Cardiac fibroblast (primary cell): ENCODE results near the gene ZNF316.
"Not testable (repeated sequence)": the region's sequence is repeated elsewhere in the genome, so short reads cannot be mapped to it uniquely, and the experiment has no call there.

Experiments used
- DNase-seq, 2 donors: peaks; one replicate each; pipeline versions ENCODE4 v3.0.0 to v3.0.0-alpha.2; 2010; ENCODE audit warnings: low read depth in 2 of 2
- H3K4me3 ChIP-seq, 2 donors: replicated peaks in 1 of 2; 1 replicate in 1 of 2; 2 replicates in 1 of 2; pipeline ENCODE4 v1.5.1; 2011; ENCODE audit warnings: low read depth in 2 of 2, low read length in 2 of 2, mild to moderate bottlenecking in 2 of 2, moderate library complexity in 1 of 2
- CTCF ChIP-seq: IDR thresholded peaks from one replicate; pipeline ENCODE4 v1.5.1; 2011; ENCODE audit warnings: low read depth, mild to moderate bottlenecking, low read length, inconsistent platforms

Gene ZNF316

GRCh38 chr7:6631605-6632004 lies 5.5 kb upstream of the ZNF316 start:
- no peak for DNase-seq
- no peak for TF ChIP-seq CTCF
- H3K4me3 ChIP-seq = no peak overlapping the region

- no peak overlapping the region for H3K4me3 ChIP-seq
- DNase-seq = no peak
- no peak for TF ChIP-seq CTCF
These were observed 3.1 kb upstream of the ZNF316 start for GRCh38 chr7:6634021-6634420.

DNA sequence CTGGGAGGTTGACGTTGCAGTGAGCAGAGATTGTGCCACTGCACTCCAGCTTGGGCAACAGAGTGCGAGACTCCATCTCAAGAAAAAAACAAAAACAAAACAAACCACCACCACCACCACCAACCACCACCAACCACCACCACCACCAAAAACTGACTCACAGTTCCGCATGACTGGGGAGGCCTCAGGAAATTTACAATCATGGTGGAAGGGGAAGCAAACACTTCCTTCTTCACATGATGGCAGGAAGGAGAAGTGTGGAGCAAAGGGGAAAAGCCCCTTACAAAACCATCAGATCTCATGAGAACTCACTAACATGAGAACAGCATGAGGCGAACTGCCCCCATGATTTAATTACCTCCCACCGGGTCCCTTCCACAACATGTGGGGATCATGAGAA lies 2.1 kb upstream of the ZNF316 start:
- H3K4me3 ChIP-seq, DNase-seq: not testable (repeated sequence)

- DNase-seq = peak in 1 of 2 donors; percentile 18
- TF ChIP-seq CTCF = no peak
These were observed 569 bp downstream of the ZNF316 start for GRCh38 chr7:6637544-6638229.

GRCh38 chr7:6639032-6639431 lies 1.9 kb downstream of the ZNF316 start:
- no peak for DNase-seq
- TF ChIP-seq CTCF = no peak
- no peak overlapping the region for H3K4me3 ChIP-seq

More at GRCh38 chr7:6637544-6638229, 569 bp downstream of the ZNF316 start:
- H3K4me3 ChIP-seq = peak overlapping the region; percentile 70 to 79

- H3K4me3 ChIP-seq = no peak overlapping the region
- no peak for TF ChIP-seq CTCF
- DNase-seq = no peak
These were observed 2.5 kb downstream of the ZNF316 start for GRCh38 chr7:6639627-6640026.

GRCh38 chr7:6640246-6640721 lies 3.2 kb downstream of the ZNF316 start:
- peak; percentile 56 to 76 for DNase-seq
- H3K4me3 ChIP-seq = no peak overlapping the region
- no peak for TF ChIP-seq CTCF
